Suprapubic skin (tissue), 4 donors: ENCODE data around the gene CD300A. TPM values are rescaled to one million over a fixed set of nuclear protein-coding genes. Genes with fewer than 3 reads are reported as not detected.
A peak's percentile ranks its signal among the peaks of the same experiment; 100 is the strongest.

Source experiments
- DNase-seq, 2 donors: peaks; one replicate each; pipeline ENCODE4 v3.0.0-alpha.2; 2019; ENCODE audit warnings: low spot score in 2 of 2
- H3K27ac ChIP-seq: fragments of 200-600 bp; sonication (generic); one replicate; pipeline ENCODE4 v1.5.1; 2019
- H3K27me3 ChIP-seq: fragments of 200-600 bp; sonication (generic); one replicate; pipeline ENCODE4 v1.5.1; 2019
- H3K36me3 ChIP-seq: fragments of 200-600 bp; sonication (generic); one replicate; pipeline ENCODE4 v1.5.1; 2019
- H3K4me1 ChIP-seq: fragments of 200-600 bp; sonication (generic); one replicate; pipeline ENCODE4 v1.5.1; 2019
- H3K4me3 ChIP-seq: fragments of 200-600 bp; sonication (generic); one replicate; pipeline ENCODE4 v1.5.1; 2019; ENCODE audit warnings: mild to moderate bottlenecking
- H3K9me3 ChIP-seq: fragments of 200-600 bp; sonication (generic); one replicate; pipeline ENCODE4 v1.5.1; 2019
- CTCF ChIP-seq, 2 donors: fragments of 200-600 bp in 1 of 2; fragments of 450-650 bp in 1 of 2; sonication (generic) in 1 of 2; IDR thresholded peaks; one replicate each; pipeline ENCODE4 v1.5.1; 2016 to 2019; ENCODE audit warnings: antibody characterized with exemption in 2 of 2, mild to moderate bottlenecking in 1 of 2, moderate library complexity in 1 of 2
- EP300 ChIP-seq: sonication (generic); formaldehyde crosslinking; IDR thresholded peaks from one replicate; pipeline ENCODE4 v1.6.1; 2017; ENCODE audit warnings: antibody characterized with exemption
- POLR2A ChIP-seq, 2 donors: fragments of 450-650 bp; IDR thresholded peaks; one replicate each; pipeline ENCODE4 v1.6.1; 2017; ENCODE audit warnings: antibody characterized with exemption in 2 of 2, mild to moderate bottlenecking in 2 of 2, moderate library complexity in 2 of 2
- POLR2AphosphoS5 ChIP-seq, 3 donors: sonication (generic); formaldehyde crosslinking; IDR thresholded peaks; one replicate each; pipeline ENCODE4 v1.6.1; 2017; ENCODE audit warnings: antibody characterized with exemption in 3 of 3
- WGBS: methylation state at CpG from one replicate; pipeline ENCODE4 v1.1.5; 2018; 5-methylcytosine and 5-hydroxymethylcytosine counted together
- total RNA-seq, 4 donors: library from RNA; depleted of rRNA; stranded (reverse); fragments of >200 nt; gene quantifications; one replicate each; pipeline ENCODE4 v1.1.0, GENCODE V29; 2016

Gene CD300A
- total RNA-seq, 4 donors from 2014 or later, result 1.4 to 6.3 (median 2.9) TPM

GRCh38 chr17:74446551-74447500 lies 19.6 kb upstream of the CD300A start:
- no peaks in the 10 kb centered on the region for H3K27me3 ChIP-seq
- H3K36me3 ChIP-seq, result no peaks in the 10 kb centered on the region
- H3K9me3 ChIP-seq, result no peaks in the 10 kb centered on the region
- TF ChIP-seq EP300 (no peak), CTCF (IDR thresholded peaks at IDR 0.05) (no peak), POLR2AphosphoS5 (IDR thresholded peaks at IDR 0.05) (no peak)
- H3K27ac ChIP-seq, result peak overlapping the region; percentile 28
- no peak for DNase-seq
- peaks cover 47% of the 10 kb centered on the region for H3K4me1 ChIP-seq
- no peak overlapping the region for H3K4me3 ChIP-seq
- 42% methylated on average over 21 of the region's 31 CpGs for WGBS

DNA sequence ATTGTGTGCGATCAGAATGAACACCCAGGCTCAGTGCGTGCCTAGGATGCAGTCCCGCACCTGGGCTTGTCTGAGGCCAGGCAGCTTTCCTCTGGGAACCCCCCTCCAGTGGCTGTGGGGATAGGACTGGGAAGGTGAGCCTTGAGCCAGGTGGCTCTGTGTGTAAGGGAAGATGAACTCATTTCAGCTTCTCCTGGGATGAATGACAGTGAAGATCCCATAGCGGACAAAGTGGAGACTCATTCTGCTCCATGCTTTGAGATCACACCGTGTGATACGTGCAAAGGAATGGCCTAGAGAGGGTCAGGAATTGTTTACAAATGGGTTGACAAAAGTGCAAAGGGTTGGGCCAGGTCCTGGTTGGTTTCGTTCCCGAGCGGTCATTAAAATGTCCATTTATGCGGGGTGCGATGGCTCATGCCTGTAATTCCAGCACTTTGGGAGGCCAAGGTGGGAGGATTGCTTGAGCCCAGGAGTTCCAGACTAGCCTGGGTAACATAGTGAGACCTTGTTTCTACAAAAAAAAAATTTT lies 18.7 kb upstream of the CD300A start:
- H3K4me3 ChIP-seq, result no peak overlapping the region
- H3K27ac ChIP-seq, result no peak overlapping the region
- no peaks in the 10 kb centered on the region for H3K36me3 ChIP-seq
- no peak for DNase-seq
- TF ChIP-seq CTCF (IDR thresholded peaks at IDR 0.05), result no peak
- TF ChIP-seq POLR2AphosphoS5 (IDR thresholded peaks at IDR 0.05), result no peak
- TF ChIP-seq POLR2A (IDR thresholded peaks at IDR 0.05), result no peak
- TF ChIP-seq EP300, result no peak
- no peaks in the 10 kb centered on the region for H3K9me3 ChIP-seq
- no peaks in the 10 kb centered on the region for H3K27me3 ChIP-seq
- 86% methylated on average over 11 of the region's 11 CpGs for WGBS
- H3K4me1 ChIP-seq, result peaks cover 48% of the 10 kb centered on the region

GRCh38 chr17:74448756-74449155 lies 17.7 kb upstream of the CD300A start:
- peak in 1 of 2 donors; percentile 65 for DNase-seq

GRCh38 chr17:74449306-74449705 lies 17.1 kb upstream of the CD300A start:
- Histone ChIP-seq H3K27ac (peak overlapping the region; percentile 49), H3K4me1 (peaks cover 48% of the 10 kb centered on the region), H3K27me3 (no peaks in the 10 kb centered on the region), H3K9me3 (no peaks in the 10 kb centered on the region), H3K36me3 (no peaks in the 10 kb centered on the region), H3K4me3 (no peak overlapping the region)
- WGBS, result 88% methylated on average over 10 of the region's 11 CpGs
- TF ChIP-seq EP300, result no peak
- no peak for TF ChIP-seq POLR2AphosphoS5 (IDR thresholded peaks at IDR 0.05)
- TF ChIP-seq CTCF (IDR thresholded peaks at IDR 0.05), result no peak
- no peak for TF ChIP-seq POLR2A (IDR thresholded peaks at IDR 0.05)
- DNase-seq, result peak in 1 of 2 donors; percentile 76

More at GRCh38 chr17:74448756-74449155, 17.7 kb upstream of the CD300A start:
- Histone ChIP-seq H3K27ac (peak overlapping the region; percentile 49), H3K4me3 (no peak overlapping the region), H3K27me3 (no peaks in the 10 kb centered on the region), H3K4me1 (peaks cover 48% of the 10 kb centered on the region), H3K36me3 (no peaks in the 10 kb centered on the region), H3K9me3 (no peaks in the 10 kb centered on the region)
- TF ChIP-seq POLR2A (IDR thresholded peaks at IDR 0.05) (no peak), CTCF (IDR thresholded peaks at IDR 0.05) (no peak), POLR2AphosphoS5 (IDR thresholded peaks at IDR 0.05) (no peak), EP300 (no peak)
- WGBS, result 78% methylated on average over 8 of the region's 8 CpGs

DNA sequence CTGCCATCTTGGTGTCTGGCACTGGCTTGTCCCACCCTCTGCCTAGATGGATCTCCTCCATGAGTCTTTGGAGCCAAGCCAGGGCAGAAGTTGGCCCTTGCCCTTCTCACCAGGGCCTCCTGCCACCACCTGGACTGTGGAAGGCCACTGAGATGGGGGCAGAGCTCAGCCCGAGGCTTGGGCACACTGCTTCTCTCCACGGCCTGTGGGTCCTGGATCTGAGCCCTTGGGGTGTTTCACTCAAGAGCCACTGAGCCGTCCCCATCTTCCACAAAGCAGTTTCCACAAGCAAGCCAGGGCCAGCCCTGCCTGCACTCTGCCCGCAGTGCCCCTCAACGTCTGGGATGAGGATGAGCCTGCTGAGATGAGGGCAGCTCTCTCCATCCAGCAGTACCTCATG lies 16.7 kb upstream of the CD300A start:
- peak in 1 of 2 donors; percentile 71 for DNase-seq
- no peak overlapping the region for H3K4me3 ChIP-seq
- no peaks in the 10 kb centered on the region for H3K27me3 ChIP-seq
- H3K36me3 ChIP-seq, result no peaks in the 10 kb centered on the region
- peak overlapping the region; percentile 49 for H3K27ac ChIP-seq
- TF ChIP-seq POLR2AphosphoS5 (IDR thresholded peaks at IDR 0.05), result no peak
- TF ChIP-seq CTCF (IDR thresholded peaks at IDR 0.05), result no peak
- no peak for TF ChIP-seq EP300
- no peak for TF ChIP-seq POLR2A (IDR thresholded peaks at IDR 0.05)
- WGBS, result 100% methylated on average over 2 of the region's 5 CpGs
- H3K4me1 ChIP-seq, result peaks cover 48% of the 10 kb centered on the region
- H3K9me3 ChIP-seq, result no peaks in the 10 kb centered on the region
